Pulmonary artery endothelial cell (primary cell): ENCODE results near the gene NARF. TPM values are rescaled to one million over a fixed set of nuclear protein-coding genes. Genes with fewer than 3 reads are reported as not detected.
"Not testable (repeated sequence)": the region's sequence is repeated elsewhere in the genome, so short reads cannot be mapped to it uniquely, and the experiment has no call there.

Experiments
- DNase-seq: peaks from one replicate; pipeline ENCODE4 v3.0.0-alpha.2; 2011; ENCODE audit warnings: low read depth, low spot score
- total RNA-seq: library from RNA; depleted of rRNA; stranded (reverse); fragments of >200 nt; gene quantifications from 2 replicates; pipeline ENCODE4 v1.2.3, GENCODE V29; 2014

NARF gene
- total RNA-seq, 1 donor from 2014 or later: 51.4 TPM

DNA sequence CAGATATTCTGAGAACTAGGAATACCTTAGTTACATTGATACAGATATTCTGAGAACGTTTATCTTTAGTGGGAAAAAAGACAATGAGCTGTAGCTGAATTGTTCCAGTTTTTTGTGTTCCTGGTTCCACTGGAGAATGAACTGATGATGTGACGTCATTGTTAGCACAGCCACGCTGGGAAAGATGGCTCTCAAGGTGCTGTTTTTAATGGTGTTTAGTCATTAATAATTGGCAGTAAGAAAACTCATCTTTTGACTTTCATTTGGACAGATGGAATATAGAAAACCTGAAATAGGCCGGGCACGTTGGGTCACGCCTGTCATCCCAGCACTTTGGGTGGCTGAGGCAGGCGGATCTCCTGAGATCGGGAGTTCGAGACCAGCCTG is 71.4 kb downstream of the NARF start:
- no peak for DNase-seq

DNA sequence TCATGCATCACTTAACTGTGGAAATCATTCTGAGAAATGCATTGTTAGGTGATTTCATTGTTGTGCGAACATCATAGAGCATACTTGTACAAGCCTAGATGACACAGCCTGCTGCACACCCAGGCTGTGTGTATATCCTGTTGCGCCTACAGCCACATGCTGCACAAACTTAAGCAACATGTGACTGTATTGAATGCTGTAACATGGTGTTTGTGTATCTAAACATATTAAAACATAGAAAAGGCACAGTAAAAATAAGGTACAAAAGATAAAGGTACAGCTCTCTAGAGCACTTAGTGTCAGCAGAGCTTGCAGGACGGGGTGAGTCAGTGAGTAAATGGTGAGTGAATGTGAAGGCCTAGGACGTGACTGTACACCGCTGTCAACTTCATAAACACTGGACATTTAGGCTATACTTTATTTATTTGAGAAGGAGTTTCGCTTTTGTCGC is 72.9 kb downstream of the NARF start:
- DNase-seq: no peak

DNA sequence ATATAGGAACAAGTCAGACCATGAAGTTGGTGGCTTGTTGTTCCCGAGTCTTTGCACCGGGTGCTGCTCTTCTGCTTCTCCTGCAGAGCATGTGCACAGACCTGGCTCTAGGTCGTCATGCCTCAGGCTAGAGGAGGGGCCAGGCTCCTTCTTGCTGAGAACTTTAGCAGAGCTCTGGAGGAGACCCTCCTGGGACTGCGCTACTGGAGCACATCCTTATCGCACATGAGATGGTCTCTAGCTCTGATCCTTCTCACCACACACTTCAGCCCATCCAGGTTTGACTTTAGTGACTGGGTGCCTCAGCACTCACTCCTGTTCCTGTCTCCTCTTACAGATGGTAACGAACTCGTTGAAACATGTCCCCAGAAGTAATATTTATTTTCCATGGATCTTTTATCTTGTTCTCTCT is 75.9 kb downstream of the NARF start:
- no peak for DNase-seq

DNA sequence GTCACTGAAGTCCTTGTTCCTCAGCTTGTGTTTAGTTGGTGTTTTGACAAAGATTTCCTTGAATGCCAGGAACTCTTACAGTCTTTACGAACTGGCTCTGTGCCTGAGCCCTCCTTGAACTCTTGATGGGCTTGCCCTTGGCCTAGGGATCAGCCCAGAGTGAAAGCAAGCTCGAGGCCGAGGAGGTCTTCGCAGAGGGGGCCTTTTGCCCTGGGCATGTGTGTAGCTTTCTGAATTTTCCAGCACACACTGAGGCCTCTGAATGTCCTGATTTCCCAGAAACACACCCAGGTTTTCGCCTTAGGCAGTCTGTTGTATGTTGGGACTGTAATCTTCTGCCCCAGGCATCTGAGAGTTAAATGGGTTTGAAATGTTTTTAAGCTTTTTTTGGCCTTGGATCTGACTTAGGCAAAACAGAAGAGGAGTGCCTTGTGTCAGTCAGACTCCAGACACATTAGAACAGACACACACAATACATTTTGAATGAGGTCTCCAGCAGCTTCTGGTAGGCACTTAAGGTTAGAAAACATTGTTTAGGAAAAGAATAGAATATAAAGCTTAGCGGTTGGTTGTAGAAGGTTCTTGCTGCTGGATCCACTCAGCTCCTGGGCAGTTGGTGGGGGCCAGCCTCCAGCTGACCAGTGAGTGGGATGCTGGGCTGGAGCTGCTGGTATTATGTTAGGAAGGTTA is 78.1 kb downstream of the NARF start:
- DNase-seq: no peak

DNA sequence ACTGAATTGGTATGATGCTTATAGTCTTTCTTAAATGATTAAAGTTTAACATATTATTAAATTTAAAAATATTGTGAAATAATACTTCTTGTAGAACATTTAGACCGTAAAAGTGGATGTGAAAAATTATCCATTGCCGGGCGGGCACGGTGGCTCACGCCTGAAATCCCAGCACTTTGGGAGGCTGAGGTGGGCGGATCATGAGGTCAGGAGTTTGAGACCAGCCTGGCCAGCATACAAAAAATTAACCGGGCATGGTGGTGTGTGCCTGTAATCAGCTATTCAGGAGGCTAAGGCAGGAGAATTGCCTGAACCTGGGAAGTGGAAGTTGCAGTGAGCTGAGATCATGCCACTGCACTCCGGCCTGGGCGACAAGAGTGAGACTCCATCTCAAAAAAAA is 78.7 kb downstream of the NARF start:
- DNase-seq: not testable (repeated sequence)

DNA sequence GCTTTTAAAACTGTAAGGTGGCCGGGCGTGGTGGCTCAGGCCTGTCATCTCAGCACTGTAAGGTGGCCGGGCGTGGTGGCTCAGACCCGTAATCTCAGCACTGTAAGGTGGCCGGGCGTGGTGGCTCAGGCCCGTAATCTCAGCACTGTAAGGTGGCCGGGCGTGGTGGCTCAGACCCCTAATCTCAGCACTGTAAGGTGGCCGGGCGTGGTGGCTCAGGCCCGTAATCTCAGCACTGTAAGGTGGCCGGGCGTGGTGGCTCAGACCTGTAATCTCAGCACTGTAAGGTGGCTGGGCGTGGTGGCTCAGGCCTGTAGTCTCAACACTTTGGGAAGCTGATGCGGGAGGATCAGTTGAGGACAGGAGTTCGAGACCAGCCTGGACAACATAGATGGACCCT is 80.5 kb downstream of the NARF start:
- not testable (repeated sequence) for DNase-seq

Other genes starting within 250 kb of the NARF start
- gene CCDC57, start 245.9 kb upstream of the NARF start, total RNA-seq: 6.9 and 9.3 TPM in 2 replicates
- gene SLC16A3, start 229.7 kb upstream of the NARF start, total RNA-seq: 101 and 137 TPM in 2 replicates
- 58.5 and 58.9 TPM in 2 replicates for gene CSNK1D, start 185.0 kb upstream of the NARF start, total RNA-seq
- gene CD7, start 141.1 kb upstream of the NARF start, total RNA-seq: not detected in 2 replicates
- 2.0 and 4.4 TPM in 2 replicates for gene SECTM1, start 125.0 kb upstream of the NARF start, total RNA-seq
- 0.11 TPM in 1 of 2 replicates, not detected in the other for gene TEX19, start 99.5 kb upstream of the NARF start, total RNA-seq
- not detected in 2 replicates for gene UTS2R, start 87.0 kb upstream of the NARF start, total RNA-seq
- gene HEXD, start 40.4 kb upstream of the NARF start, total RNA-seq: 9.6 and 11.3 TPM in 2 replicates
- 32.4 and 36.7 TPM in 2 replicates for gene OGFOD3, start 40.2 kb upstream of the NARF start, total RNA-seq
- gene CYBC1, start 8.0 kb upstream of the NARF start, total RNA-seq: 44.8 and 52.4 TPM in 2 replicates
- 29.7 and 31.6 TPM in 2 replicates for gene FOXK2, start 61.0 kb downstream of the NARF start, total RNA-seq
- gene WDR45B, start 189.7 kb downstream of the NARF start, total RNA-seq: 59.4 and 79.9 TPM in 2 replicates
- 6.5 and 9.1 TPM in 2 replicates for gene RAB40B, start 240.0 kb downstream of the NARF start, total RNA-seq